Measurements from ENCODE around the gene NCOA3. TPM values are rescaled to one million over a fixed set of nuclear protein-coding genes. Genes with fewer than 3 reads are reported as not detected.
"Not testable (repeated sequence)": the region's sequence is repeated elsewhere in the genome, so short reads cannot be mapped to it uniquely, and the experiment has no call there.

The NCOA3 gene
- total RNA-seq, 1 donor from 2014 or later: 17.9 TPM

DNA sequence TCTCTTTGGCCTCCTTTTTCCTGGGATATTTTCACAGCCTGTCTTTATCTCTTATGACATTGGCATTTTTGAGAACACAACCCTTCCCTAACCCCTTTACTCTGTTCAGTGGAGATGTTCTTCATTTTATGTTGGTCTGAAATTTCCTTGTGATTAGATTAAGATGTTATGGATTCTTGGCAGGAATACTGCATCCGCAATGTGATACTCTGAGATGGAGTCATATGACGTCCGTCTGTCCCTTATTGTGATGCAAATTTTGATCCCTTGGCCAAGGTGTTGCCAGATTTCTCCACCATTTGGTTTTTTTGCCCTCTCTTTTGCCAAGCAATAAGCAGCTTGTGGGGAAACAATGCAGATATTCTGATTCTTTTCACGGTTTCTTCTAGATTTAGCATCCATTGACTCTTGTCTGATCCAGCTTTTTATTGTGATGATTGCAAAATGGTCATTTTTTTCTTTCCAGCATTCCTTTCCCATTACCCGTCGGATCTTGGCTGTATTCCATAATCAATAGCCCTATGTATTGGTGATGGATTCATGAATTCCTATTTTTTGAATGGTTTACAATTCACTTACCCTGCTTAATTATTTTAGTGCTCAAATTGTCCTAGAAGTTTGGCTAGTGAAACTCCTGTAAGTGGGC, 85.1 kb downstream of the NCOA3 start:
- TF ChIP-seq, protein P1, sequence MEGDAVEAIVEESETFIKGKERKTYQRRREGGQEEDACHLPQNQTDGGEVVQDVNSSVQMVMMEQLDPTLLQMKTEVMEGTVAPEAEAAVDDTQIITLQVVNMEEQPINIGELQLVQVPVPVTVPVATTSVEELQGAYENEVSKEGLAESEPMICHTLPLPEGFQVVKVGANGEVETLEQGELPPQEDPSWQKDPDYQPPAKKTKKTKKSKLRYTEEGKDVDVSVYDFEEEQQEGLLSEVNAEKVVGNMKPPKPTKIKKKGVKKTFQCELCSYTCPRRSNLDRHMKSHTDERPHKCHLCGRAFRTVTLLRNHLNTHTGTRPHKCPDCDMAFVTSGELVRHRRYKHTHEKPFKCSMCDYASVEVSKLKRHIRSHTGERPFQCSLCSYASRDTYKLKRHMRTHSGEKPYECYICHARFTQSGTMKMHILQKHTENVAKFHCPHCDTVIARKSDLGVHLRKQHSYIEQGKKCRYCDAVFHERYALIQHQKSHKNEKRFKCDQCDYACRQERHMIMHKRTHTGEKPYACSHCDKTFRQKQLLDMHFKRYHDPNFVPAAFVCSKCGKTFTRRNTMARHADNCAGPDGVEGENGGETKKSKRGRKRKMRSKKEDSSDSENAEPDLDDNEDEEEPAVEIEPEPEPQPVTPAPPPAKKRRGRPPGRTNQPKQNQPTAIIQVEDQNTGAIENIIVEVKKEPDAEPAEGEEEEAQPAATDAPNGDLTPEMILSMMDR (conservative IDR thresholded peaks at IDR 0.05; ENCODE audit: low read depth, low read length): no peak
- no peak overlapping the region for H3K4me3 ChIP-seq (ENCODE audit: low read depth, low read length)
- no peak for DNase-seq (ENCODE audit: low read depth)

DNA sequence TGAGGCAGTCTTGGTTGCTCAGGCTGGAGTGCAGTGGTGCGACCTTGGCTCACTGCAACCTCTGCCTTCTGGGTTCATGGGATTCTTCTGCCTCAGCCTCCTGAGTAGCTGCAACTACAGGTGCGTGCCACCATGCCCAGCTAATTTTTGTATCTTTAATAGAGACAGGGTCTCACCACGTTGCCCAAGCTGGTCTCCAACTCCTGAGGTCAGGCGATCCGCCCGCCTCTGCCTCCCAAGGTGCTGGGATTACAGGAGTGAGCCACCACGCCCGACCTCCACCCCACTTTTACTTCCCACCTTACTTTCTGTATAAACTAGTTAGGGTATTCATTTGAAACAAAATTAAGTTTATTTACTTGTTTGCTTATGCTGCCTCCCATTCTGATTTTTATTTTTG, 86.5 kb downstream of the NCOA3 start:
- no peak for DNase-seq (ENCODE audit: low read depth)
- no peak overlapping the region for H3K4me3 ChIP-seq (ENCODE audit: low read depth, low read length)
- TF ChIP-seq, protein P1 (conservative IDR thresholded peaks at IDR 0.05; ENCODE audit: low read depth, low read length): no peak

DNA sequence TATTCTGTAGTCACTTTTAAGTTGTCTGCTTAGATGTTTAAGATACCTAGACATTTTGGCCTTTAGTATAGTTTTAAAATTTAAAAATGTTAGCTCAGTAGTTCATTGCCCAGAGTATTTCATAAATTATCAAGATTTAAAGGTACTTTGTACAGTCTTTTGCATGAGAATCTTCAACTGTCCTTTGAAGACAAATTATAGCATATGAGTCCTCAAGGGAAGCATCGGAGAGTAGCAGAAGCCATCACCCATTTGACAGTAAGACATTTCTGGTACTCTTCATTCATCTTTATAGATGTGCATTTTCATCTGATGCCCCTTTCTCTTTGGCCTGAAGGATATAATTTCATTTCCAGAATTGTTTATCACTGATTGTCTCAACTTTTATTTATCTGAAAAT, 89.5 kb downstream of the NCOA3 start:
- no peak overlapping the region for H3K4me3 ChIP-seq (ENCODE audit: low read depth, low read length)
- DNase-seq (ENCODE audit: low read depth): no peak
- TF ChIP-seq, protein P1 (conservative IDR thresholded peaks at IDR 0.05; ENCODE audit: low read depth, low read length): no peak

DNA sequence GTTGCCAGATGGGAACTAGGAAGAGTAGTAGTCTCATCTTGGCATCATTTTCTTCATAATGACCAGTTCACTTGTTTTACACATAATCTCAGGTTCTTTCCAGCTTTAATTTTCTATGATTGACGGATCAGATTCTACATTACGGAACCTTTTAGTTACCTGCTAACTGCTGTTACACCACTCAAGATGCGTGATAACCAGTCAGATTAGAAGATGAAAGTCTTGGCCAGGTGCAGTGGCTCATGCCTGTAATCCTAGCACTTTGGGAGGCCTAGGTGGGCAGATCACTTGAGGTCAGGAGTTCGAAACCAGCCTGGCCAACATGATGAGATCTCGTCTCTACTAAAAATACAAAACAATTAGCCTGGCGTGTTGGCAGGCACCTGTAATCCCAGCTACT, 92.5 kb downstream of the NCOA3 start:
- no peak overlapping the region for H3K4me3 ChIP-seq (ENCODE audit: low read depth, low read length)
- TF ChIP-seq, protein P1 (conservative IDR thresholded peaks at IDR 0.05; ENCODE audit: low read depth, low read length): no peak
- DNase-seq (ENCODE audit: low read depth): no peak

DNA sequence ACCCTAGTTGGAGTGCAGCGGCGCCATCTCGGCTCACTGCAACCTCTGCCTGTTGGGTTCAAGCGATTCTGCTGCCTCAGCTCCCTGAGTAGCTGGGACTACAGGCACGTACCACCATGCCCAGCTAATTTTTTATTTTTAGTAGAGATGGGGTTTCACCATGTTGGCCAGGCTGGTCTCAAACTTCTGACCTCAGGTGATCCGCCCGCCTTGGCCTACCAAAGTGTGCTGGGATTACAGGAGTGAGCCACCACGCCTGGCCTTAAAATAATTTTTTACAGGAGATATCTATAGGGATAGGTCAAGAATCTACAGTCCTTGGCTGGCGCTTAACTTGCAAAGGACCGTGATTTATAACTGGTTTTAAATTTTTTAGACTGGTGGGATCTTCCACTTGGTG, 93.5 kb downstream of the NCOA3 start:
- not testable (repeated sequence) for DNase-seq (ENCODE audit: low read depth); H3K4me3 ChIP-seq (ENCODE audit: low read depth, low read length)

DNA sequence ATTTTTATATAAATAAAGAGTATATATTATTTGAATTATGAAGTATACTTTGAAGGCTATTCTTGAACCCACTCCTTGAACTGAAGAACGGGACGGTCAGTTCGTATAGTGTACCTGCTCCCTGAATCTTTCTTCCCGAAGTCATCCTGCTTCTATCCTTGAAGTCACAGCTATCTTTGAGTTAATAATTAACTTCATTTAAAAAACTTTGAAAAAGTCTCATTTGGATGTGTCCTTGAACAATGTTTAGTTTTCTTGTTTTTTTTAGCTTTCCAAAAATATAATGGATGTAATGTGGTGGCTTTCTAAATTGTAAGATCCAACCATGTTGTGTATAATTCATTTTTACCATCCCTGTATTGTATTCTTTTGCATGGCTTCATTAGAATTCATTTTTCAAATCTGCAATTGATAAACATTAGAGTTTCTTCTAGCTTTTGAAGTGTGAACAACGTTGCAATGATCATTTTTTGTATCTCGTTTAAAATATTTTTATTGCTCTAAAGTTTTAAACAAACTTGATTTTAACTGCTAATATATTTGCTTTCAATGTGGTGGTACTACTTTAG, 94.4 kb downstream of the NCOA3 start:
- DNase-seq (ENCODE audit: low read depth): no peak
- TF ChIP-seq, protein P1 (conservative IDR thresholded peaks at IDR 0.05; ENCODE audit: low read depth, low read length): no peak

DNA sequence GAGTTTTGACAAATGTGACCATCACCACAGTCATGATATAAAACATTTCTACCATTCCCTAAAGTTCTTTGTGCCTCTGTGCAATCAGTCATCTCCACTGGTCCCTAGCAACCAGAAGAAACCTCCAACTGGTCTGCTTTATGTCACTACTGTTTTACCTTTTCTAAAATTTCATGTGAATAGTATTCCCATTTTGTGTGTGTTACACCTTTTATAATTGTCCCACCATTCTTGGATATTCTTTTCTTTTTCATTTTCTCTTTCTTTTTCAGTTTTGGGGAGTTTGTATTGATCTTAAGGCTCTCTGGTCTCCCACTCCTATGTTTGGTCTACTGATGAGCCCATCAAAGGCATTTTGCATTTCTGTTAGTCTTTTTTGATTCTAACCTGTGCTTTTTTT, 95.4 kb downstream of the NCOA3 start:
- DNase-seq (ENCODE audit: low read depth): no peak
- H3K4me3 ChIP-seq (ENCODE audit: low read depth, low read length): no peak overlapping the region
- TF ChIP-seq, protein P1 (conservative IDR thresholded peaks at IDR 0.05; ENCODE audit: low read depth, low read length): no peak

More for the DNA sequence above, 94.4 kb downstream of the NCOA3 start:
- no peak overlapping the region for H3K4me3 ChIP-seq (ENCODE audit: low read depth, low read length)
